Neural crest cell (in vitro differentiated cells): ENCODE measurements around the gene KREMEN1. TPM values are rescaled to one million over a fixed set of nuclear protein-coding genes. Genes with fewer than 3 reads are reported as not detected.

Experiments used
- DNase-seq: peaks from one replicate; pipeline ENCODE4 v3.0.0; 2021; ENCODE audit warnings: low read depth, mixed read lengths, low spot score
- H3K27ac Mint-ChIP-seq: one replicate; pipeline ENCODE4 v1.8.0; 2021; ENCODE audit warnings: mild to moderate bottlenecking, mixed read lengths; ENCODE audit not compliant: unreplicated experiment
- H3K27me3 Mint-ChIP-seq: 2 replicates; pipeline ENCODE4 v1.8.0; 2021; ENCODE audit warnings: low read depth, mild to moderate bottlenecking, mixed read lengths
- H3K36me3 Mint-ChIP-seq: 2 replicates; pipeline ENCODE4 v1.8.0; 2021; ENCODE audit warnings: low read depth, mild to moderate bottlenecking, mixed read lengths
- H3K4me1 Mint-ChIP-seq: 2 replicates; pipeline ENCODE4 v1.8.0; 2021; ENCODE audit warnings: mixed read lengths
- H3K4me3 Mint-ChIP-seq: one replicate; pipeline ENCODE4 v1.8.0; 2021; ENCODE audit warnings: mild to moderate bottlenecking, mixed read lengths
- H3K9me3 Mint-ChIP-seq: 2 replicates; pipeline ENCODE4 v1.8.0; 2021; ENCODE audit warnings: mixed read lengths
- total RNA-seq: library from RNA; stranded (reverse); gene quantifications from 2 replicates; pipeline ENCODE4 v1.2.1, GENCODE V29; 2021
- TF ChIP-seq, protein P1 (sequence below): fragments of 200-600 bp; sonication (generic); conservative IDR thresholded peaks from 2 replicates; pipeline ENCODE4 v1.5.0; 2021; ENCODE audit warnings: antibody characterized with exemption, mild to moderate bottlenecking

The KREMEN1 gene
- total RNA-seq, 1 donor from 2014 or later = 3.9 TPM

DNA sequence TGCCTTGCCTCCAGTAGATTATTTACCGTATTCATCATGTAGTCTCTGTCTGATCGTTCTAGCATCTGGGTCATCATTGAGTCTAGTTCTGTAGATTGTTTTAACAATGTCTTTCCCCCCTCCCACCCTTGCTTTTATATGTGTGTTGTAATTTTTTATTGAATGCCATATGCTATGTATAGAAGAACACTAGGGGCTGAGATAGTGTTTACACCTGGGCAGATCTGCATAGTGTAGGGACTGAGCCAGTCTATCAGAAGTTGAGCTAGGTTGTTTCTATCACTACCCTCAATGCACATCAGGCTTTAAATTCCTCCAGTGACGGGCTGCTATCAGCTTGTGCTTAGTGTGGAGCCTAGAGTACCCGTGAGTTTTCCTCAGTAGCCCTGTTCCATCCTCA lies 61.6 kb downstream of the KREMEN1 start:
- Mint-ChIP-seq H3K27ac (no peak overlapping the region), H3K27me3 (no peaks in the 10 kb centered on the region), H3K36me3 (peaks cover 8% of the 10 kb centered on the region), H3K4me3 (no peak overlapping the region), H3K9me3 (peaks cover 3% of the 10 kb centered on the region), H3K4me1 (peaks cover 3% of the 10 kb centered on the region)
- no peak for DNase-seq
- TF ChIP-seq, protein P1, sequence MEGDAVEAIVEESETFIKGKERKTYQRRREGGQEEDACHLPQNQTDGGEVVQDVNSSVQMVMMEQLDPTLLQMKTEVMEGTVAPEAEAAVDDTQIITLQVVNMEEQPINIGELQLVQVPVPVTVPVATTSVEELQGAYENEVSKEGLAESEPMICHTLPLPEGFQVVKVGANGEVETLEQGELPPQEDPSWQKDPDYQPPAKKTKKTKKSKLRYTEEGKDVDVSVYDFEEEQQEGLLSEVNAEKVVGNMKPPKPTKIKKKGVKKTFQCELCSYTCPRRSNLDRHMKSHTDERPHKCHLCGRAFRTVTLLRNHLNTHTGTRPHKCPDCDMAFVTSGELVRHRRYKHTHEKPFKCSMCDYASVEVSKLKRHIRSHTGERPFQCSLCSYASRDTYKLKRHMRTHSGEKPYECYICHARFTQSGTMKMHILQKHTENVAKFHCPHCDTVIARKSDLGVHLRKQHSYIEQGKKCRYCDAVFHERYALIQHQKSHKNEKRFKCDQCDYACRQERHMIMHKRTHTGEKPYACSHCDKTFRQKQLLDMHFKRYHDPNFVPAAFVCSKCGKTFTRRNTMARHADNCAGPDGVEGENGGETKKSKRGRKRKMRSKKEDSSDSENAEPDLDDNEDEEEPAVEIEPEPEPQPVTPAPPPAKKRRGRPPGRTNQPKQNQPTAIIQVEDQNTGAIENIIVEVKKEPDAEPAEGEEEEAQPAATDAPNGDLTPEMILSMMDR = no peak

DNA sequence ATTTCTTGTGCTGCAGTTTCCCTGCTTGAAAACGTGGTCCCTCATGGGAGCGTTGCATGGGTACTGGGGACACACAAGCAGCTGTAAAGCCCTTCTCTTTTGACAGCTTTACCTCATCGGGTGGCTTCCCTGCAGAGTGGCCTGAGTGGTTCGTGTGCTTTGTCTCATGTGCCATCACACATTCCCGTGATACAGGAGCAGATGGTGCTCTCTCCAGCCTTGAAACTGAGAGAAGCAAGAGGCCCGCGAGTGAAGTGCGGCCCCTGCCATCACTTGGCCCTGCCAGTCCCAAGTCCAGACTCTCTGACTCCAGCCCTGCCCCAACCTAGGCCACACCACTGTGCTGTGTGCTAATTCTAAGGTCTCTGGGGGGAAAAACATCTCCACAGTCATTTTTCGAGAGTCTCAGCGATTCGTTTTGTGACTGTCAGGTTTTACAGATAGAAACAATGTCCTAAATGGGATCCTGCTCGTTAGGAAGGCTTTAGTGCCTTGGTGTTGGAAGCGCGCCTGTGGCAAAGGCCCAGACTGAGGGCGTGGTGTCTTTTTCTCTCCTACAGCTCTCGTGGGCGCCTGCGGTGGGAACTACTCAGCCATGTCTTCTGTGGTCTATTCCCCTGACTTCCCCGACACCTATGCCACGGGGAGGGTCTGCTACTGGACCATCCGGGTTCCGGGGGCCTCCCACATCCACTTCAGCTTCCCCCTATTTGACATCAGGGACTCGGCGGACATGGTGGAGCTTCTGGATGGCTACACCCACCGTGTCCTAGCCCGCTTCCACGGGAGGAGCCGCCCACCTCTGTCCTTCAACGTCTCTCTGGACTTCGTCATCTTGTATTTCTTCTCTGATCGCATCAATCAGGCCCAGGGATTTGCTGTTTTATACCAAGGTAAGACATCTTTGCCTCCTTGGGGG lies 64.2 kb downstream of the KREMEN1 start:
- no peak for DNase-seq
- TF ChIP-seq, protein P1 = no peak
- H3K4me3 Mint-ChIP-seq = no peak overlapping the region
- peaks cover under 1% of the 10 kb centered on the region for H3K27me3 Mint-ChIP-seq
- peaks cover 11% of the 10 kb centered on the region for H3K4me1 Mint-ChIP-seq
- H3K27ac Mint-ChIP-seq = no peak overlapping the region
- peaks cover 8% of the 10 kb centered on the region for H3K36me3 Mint-ChIP-seq
- H3K9me3 Mint-ChIP-seq = peaks cover 3% of the 10 kb centered on the region

DNA sequence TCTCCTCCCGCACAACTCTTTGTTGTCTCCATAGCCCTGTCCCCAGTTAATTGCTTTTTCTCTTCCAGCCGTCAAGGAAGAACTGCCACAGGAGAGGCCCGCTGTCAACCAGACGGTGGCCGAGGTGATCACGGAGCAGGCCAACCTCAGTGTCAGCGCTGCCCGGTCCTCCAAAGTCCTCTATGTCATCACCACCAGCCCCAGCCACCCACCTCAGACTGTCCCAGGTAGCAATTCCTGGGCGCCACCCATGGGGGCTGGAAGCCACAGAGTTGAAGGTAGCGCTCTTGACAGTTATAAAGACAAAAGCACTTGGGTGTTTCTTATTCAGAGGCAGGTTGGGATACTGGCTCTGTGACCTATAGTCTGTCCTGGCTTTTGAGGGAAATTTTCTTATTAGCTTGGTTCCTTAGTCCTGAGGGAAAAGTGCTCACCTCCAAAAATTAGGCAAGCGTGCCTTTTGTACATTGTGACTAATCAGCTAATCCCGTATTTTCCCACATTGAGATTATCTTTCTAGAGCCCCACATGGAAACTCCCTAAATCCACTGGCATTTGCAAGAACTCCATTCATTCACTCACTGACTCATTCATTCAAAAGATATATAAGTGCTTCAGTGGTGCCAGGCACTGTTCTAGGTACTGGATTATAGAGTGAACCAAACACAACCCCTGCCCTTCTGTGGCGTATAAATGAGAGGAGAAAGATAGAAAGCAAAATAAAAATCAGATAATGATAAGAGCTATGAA lies 65.9 kb downstream of the KREMEN1 start:
- no peak overlapping the region for H3K4me3 Mint-ChIP-seq
- TF ChIP-seq, protein P1 = no peak
- H3K4me1 Mint-ChIP-seq = peaks cover 15% of the 10 kb centered on the region
- no peak for DNase-seq
- H3K9me3 Mint-ChIP-seq = peaks cover 1% of the 10 kb centered on the region
- H3K36me3 Mint-ChIP-seq = peaks cover 6% of the 10 kb centered on the region
- H3K27ac Mint-ChIP-seq = no peak overlapping the region
- H3K27me3 Mint-ChIP-seq = peaks cover 2% of the 10 kb centered on the region

DNA sequence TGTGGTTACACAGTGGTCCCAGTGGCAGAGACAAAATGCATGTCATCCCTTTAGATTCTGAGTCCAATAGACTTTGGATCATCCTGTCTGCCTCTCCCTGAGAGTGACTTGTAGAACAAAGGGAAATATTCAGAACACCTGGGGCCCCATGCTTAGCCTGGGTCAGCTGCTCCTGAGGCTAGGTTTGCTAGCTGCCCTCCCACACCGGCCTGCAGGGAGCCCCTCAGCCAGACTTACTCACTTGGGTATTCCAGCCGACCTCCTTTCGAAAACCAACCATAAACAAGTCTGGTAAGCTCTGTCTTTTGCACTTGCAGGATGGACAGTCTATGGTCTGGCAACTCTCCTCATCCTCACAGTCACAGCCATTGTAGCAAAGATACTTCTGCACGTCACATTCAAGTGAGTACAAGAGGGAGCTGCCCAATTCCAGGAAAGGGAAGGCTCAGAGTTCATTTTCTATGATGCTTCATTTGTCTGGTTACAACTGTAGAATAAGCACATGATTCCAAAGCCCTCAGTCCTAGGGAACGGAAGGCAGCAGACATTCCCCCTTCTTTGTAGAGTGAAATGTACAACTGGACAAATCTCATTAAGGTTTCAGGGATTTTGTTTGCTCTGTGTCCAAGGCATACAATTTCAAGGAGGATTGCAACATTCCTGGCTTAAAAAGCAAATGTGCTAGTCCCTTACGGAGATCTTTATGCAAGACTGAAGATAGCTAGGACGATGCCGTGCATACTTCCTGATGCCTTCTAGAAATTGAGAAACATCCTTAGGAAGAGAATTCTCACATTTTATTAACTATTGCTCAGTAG lies 67.3 kb downstream of the KREMEN1 start:
- H3K27me3 Mint-ChIP-seq = peaks cover 2% of the 10 kb centered on the region
- H3K4me1 Mint-ChIP-seq = peaks cover 15% of the 10 kb centered on the region
- TF ChIP-seq, protein P1 = no peak
- no peak for DNase-seq
- H3K4me3 Mint-ChIP-seq = no peak overlapping the region
- H3K36me3 Mint-ChIP-seq = no peaks in the 10 kb centered on the region
- no peaks in the 10 kb centered on the region for H3K9me3 Mint-ChIP-seq
- H3K27ac Mint-ChIP-seq = no peak overlapping the region

DNA sequence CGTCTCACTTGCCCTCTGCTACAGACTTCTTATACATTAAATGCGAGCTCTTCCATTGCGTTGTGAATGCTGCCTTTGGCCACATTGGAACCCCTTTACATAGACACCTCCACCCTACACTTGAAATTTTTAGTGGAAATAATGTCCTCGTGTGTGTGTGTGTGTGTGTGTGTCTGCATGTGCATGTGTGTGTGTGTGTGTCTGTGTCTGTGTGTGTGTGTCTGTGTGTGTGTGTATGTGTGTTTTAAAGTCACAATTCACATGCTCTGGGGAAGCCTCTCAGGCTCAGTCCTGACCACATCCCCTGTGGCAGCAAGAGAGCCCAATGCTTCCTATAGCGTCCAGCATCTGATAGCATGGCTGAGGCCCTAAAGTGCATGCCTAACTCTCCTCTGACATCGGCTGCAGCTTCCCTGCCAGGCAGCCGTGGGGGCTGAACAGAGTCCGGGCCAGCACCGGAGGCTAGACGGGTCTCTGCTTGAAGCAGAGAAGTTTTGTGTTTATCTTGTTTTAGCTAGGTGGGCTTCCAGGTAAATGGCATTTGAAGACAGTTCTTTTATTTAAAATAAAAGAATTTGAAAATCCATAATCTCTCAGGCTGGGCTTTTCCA lies 68.3 kb downstream of the KREMEN1 start:
- no peaks in the 10 kb centered on the region for H3K9me3 Mint-ChIP-seq
- no peak overlapping the region for H3K27ac Mint-ChIP-seq
- DNase-seq = no peak
- TF ChIP-seq, protein P1 = no peak
- H3K4me1 Mint-ChIP-seq = peaks cover 15% of the 10 kb centered on the region
- no peaks in the 10 kb centered on the region for H3K36me3 Mint-ChIP-seq
- H3K27me3 Mint-ChIP-seq = peaks cover 2% of the 10 kb centered on the region
- H3K4me3 Mint-ChIP-seq = no peak overlapping the region
